GM10847 (cell line): ENCODE measurements around the gene SNAI3.

Experiments used
- POLR2A ChIP-seq: IDR thresholded peaks from 2 replicates; pipeline ENCODE4 v1.6.1; 2011; ENCODE audit not compliant: insufficient read length; ENCODE audit errors: extremely low read depth

The SNAI3 gene

DNA sequence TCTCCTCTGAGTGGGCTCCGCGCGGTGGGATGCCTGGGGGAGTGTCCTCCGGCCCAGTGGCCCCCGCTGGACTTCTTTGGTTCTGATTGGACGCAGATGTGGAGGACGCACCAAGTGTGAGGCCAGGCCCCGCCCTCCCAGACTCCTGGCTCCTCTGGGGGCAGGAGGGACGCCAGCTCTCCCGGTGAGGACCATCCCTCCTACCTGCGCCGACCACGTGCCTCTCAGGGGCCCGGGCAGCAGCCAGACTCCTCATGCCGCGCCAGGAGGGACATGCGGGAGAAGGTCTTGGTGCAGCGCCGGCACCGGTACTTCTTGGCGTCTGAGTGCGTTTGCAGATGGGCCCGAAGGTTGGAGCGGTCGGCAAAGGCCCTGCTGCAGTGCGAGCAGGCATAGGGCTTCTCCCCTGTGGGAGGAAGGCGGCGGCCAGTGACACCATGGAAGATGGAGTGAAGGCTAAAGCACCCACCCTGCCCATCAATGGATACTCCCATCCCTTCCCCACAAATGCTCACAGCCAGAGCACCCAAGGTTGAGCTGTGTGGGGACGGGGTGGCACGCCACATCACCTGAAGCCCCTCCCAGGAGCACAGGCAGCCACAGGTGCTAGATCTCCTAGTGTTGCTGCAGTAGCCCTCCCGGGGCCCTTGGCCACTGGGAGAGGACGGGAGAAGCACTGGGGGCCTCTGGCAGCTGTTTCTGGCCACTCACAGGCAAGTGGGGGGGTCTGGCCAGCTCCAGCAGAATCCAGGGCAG lies 7.9 kb downstream of the SNAI3 start:
- TF ChIP-seq POLR2A, result no peak

DNA sequence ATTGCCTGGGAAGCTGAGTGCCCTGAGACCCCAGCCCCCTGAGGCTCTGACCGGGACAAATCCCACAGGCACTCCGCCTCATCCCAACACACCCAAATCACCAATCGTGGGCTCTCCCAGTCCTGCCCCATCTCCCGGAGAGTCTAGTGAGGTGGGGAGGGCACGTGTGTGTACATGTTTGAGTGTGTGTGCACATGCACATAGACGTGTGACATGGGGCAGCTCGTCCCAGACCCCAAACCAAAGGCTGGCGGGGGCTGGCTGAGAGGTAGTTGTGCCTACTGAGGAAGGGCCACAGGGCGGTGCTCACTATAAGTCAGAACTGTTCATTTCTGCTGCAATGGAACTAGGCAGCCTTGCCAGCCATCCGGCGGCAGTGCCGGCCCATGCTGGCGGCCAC lies 8.6 kb downstream of the SNAI3 start:
- TF ChIP-seq POLR2A, result no peak

DNA sequence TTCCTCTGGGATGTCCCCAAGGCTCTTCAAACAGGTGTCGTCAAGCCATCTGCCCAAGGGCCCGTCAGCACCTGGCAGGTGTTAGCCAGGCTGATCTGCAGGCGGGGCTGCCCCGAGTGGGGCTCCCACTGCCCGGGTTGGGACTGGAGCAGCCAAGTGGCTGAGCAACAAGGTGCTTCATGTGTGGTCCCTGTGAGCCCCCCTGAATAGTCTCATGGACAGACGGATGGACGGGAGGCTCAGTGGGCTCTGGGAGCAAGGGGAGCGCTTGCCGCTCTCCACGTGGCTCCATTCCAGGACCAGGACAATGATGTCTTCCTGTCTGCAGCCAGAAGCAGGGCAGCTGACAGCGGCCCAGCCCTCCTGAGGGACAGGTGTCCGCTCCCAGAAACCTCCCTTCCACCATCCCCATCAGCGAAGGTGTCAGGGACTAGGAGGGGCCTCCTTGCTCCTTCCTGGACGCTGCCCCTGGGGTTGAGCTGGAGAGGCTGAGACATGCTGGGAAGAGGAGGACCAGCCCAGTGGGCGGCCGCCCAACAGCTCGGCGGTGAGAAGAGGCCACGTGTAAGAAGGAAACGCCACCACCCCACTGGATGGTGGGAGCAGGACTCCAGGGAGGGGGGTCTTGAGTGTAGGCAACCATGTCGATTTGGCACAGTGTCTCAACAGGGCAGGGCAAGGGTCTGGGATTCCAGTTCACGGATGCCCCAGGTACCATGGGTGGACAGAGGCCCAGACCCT lies 9.6 kb downstream of the SNAI3 start:
- TF ChIP-seq POLR2A, result no peak

DNA sequence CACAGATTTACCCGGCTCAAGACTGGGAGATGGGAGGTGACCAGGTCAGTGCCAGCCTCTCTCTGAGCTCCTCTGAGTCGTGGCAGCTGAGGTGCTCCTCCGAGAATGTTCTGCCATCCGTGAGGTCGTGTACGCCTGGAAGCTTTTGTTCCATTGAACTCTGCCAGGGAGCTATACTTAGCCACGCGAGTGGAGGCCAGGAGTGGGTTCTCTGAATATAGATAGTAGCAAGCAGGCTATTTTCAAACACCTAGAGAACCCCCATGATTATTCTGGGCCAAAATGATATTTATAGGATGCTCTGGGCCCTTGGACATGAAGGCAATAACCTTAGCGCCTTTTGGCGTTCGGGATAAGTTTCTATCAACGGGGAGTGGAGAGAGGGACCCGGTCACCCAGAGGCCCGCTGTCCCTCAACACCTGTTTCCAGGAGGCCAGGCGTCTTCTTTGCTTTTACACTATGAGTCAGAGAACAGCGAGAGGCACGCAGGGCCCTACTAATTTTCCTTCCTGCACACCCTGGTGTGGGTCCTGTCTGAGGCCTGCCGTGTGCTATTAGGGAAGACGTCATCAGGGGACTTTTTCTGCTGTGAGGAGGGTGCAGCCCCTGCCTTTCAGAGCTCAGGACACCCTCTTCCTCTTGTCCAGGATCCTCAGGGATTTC lies 12.5 kb downstream of the SNAI3 start:
- TF ChIP-seq POLR2A, result no peak

DNA sequence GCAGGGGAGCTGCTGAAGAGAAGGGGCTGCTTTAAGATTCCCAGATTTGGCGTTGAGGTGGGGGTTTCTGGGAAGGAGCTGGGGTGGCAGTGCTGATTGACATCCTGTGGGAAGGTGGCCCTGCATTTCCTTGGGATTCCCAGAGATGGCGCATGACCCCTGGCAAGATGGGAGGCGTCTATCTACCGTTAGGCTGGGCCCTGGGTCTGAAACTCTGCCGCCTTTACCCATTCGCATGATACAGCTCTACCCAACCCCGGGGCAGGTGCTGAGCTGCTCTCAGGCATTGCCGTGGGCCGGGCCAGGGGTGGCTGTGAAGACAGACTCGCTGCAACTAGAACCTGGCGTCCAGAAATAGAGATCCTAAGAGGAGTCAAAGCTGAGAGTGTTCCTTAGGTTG lies 13.5 kb downstream of the SNAI3 start:
- TF ChIP-seq POLR2A, result no peak

DNA sequence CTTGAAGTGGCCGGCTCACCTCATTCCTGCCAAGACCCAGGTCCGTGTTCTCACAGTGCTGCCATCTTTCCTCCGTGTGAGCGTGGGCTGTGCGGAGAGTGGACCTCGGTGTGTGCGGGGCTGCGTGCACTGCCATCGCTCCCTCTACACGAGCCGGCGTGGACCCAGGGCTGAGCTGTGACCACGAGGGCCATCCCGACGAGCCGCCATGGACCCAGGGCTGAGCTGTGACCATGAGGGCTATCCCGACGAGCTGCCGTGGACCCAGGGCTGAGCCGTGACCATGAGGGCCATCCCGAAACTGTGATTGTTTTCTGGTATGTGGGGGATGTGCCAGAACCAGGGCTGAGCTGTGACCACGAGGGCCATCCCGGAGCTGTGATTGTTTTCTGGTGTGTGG lies 14.5 kb downstream of the SNAI3 start:
- no peak for TF ChIP-seq POLR2A

DNA sequence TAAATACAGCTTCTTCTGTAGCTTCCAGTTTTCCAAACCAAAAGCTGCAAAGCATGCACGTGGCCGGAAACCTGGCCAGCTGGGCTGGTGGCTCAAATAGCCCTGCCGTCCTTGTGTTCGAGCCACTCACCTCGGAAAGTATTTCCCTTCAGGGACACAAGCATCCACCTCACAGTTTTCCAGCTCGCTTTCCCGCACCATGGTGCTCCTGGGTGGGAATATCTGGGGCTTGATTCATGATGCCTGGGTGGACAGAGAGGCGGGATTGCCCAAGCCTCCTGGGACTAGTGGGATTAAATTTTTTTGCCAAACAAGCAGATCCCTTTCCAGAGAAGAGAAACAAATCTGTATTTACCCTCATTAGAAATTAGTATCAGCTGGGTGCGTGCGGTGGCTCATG lies 16.3 kb downstream of the SNAI3 start:
- TF ChIP-seq POLR2A, result no peak

DNA sequence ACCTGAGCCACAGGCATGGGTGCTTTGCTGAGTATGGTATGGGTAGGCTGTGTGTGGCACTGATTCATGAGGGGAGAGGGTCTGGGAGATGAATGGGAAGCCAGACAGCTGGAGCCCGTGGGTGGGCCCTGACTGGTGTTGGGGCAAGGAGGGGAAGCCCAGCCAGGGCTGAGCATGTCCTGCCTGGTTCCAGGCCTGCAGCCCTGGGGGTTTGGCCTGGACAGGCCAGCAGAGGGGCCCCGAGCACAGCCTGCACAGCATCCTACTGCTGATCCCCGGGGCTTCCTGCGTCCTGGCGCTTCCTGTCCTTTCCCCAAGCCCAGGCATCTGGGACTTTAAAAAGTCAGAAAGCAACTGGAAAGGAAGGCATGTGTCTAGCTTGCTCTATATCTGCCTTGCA lies 18.8 kb downstream of the SNAI3 start:
- TF ChIP-seq POLR2A, result no peak

DNA sequence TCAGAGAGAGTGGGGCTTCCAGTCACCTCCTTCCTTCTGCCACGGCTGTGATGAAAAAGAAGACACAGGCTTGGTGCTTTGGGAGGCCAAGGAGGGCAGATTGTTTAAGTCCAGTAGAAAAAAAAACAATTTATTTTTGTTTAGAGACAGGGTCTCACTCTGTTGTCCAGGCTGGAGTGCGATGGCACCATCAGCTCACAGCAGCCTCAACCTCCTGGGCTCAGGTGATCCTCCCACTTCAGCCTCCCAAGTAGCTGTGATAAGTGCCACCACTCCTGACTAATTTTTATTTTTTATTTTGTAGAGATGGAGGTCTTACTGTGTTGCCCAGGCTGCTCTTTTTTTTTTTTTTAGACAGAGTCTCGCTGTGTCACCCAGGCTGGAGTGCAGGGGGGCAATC lies 20.7 kb downstream of the SNAI3 start:
- TF ChIP-seq POLR2A, result no peak

DNA sequence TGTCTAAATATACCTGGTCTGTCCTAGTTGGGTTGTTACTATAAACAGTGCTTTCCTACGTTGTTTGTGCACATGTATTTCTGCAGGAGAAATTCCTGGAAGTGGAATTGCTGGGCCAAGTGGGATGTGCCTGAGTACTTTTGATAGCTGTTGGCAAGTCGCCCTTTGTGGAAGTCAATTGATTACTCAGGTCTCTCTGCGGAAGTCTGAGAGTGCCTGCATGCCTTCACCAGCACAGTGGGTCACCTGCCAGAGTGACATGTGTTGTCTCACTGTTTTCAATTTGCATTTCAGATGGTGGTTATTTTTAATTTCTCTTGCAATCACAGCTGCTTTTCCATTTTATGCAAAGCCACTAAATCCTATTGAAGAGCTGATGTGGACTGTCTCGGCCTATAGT lies 21.2 kb downstream of the SNAI3 start:
- no peak for TF ChIP-seq POLR2A

DNA sequence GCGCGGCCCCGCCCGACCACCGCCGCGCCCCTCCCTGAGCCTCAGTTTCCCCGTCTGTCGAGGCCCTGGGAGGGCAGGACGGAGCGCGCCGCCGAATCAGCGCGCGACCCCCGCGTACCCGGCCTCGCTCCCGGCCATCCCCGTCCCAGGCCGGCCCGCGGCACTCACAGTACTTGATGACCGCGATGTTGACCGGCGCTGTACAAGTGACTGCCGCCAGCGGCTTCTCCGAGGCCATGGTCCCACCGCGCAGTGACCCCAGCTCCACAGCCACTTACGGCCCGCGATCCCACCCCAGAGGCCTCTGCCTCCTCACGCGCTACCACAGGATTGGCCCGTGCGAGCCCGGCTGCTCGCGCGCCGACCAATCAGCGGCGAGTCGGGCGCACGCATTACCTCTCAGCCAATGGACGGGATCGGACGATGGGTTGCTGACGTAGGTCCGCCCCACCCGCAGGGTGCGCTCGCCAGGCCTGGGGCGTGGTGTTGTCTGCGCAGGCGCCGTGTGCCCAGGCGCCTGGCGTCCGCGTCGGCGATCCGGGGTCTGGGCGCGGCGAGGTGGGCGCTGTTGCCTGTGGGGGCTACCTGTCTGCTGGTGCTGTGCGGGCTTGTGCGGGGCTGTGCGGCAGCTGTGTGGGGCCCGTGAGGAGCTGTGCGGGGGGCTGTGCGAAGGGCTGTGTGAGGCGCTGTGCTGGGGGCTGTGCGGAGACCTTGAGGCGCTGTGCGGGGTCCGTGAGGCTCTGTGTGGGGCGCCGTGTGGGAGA lies 23.3 kb downstream of the SNAI3 start, which contains the start of gene MVD:
Gene MVD, minus strand, starts transcription at position 249 of the 764 bp plus-strand sequence. Its CDS starts 11 bp downstream, at position 238.
- TF ChIP-seq POLR2A, result peak; percentile 87

DNA sequence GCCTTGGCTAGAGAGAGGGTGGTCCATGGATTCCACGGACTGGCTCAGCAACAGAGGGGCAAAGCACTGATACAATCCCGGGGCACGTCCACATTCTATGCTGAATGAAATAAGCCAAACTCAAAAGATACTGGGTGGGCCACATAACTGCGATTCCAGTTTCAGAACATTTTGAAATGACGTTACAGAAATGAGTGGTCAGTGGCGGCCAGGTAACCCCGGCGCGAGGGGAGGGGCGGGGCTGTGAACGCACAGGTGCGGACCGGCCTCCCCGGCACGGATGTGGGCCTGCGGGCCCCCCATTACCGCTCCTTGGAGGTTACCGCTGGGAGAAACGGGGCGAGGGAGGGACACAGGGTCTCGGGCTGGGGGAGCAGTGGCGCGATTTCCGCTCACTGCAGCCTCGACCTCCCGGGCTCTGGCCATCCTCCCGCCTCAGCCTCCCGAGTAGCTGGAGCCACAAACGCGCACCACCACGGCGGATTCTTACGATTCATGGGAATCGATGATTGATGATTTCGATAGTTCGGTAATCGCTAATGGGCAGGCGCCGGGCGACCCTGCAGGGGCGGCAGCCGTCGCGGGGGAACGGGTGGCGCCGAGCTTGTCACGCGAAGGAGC lies 24.0 kb downstream of the SNAI3 start:
- TF ChIP-seq POLR2A, result no peak

DNA sequence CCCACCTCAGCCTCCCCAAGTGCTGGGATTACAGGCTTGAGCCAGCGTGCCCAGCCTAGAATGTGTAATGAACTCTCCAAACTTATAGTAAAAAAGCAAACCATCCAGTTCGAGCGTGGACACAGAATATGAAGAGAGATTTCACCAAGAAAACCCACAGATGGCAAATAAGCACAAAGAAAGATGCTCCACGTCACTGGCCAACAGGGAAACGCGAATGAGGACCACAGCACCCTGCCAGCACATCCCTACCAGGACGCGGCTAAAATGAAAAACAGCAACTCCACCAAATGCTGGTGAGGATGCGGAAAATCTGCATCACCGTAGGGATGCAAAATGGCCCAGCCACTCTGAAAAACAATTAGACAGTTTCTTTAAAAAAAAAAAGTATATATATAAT lies 24.8 kb downstream of the SNAI3 start:
- no peak for TF ChIP-seq POLR2A

DNA sequence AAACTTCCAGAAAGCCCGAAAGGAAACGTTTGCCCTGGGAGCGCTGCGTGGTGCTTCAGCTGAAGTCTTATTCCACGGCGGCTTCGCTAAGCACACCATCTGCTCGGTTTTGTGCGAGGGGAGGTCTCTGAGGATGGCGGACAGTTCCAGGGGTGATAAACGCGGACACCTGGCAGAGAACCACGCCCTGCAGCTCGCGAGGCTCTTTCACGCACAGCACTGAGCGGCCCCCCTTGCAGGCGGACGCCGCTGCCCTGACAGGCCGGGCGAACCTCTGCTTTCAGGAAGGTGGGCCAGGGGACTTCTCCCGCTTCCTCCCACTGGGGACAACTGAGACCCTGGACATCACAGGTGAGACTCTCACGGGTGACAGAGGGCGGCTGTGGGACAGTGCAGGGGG lies 27.1 kb downstream of the SNAI3 start:
- no peak for TF ChIP-seq POLR2A

DNA sequence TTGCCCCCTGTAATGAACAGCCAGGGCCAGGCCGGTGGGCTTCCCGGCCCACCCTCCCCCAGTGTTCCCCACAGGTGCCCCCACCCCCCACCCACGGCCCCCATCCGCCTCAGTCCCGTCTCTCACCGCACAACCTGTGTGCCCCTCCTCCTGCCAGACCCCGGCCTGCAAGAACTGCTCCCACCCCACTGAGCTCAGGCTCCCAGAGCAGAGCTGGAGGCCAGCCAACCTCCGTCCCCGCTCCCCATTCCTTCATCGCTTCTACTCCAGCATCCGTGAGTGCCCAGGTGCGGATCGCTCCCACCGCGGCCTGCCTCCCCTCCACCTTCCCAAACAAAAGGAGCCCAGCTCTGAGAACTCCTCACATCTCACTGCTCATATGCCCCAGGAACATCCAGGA lies 27.6 kb downstream of the SNAI3 start:
- TF ChIP-seq POLR2A, result no peak
